Activated CD4-positive, alpha-beta memory T cell treated with anti-CD3 and anti-CD28 coated beads for 36 hours (primary cell): Measurements from ENCODE around the gene ATG9A. TPM values are rescaled to one million over a fixed set of nuclear protein-coding genes. Genes with fewer than 3 reads are reported as not detected.
A peak's percentile ranks its signal among the peaks of the same experiment; 100 is the strongest.
"Not testable (repeated sequence)": the region's sequence is repeated elsewhere in the genome, so short reads cannot be mapped to it uniquely, and the experiment has no call there.

ENCODE experiments used
- CTCF ChIA-PET: fragments of 350-600 bp; sonication (Branson Sonifier 250); formaldehyde crosslinking; loops from one replicate; lab custom pipeline; 2021; ENCODE audit warnings: antibody characterized with exemption, inconsistent platforms; lab: Charles Lee
- POLR2A ChIA-PET: fragments of 350-600 bp; sonication (Branson Sonifier 250); formaldehyde crosslinking; loops from one replicate; lab custom pipeline; 2021; ENCODE audit warnings: antibody characterized with exemption; lab: Charles Lee
- DNase-seq: peaks from one replicate; pipeline ENCODE4 v3.0.0-alpha.2; 2020
- H3K27ac Mint-ChIP-seq: one replicate; pipeline ENCODE4 v1.8.0; 2021; ENCODE audit warnings: mixed read lengths
- H3K27me3 Mint-ChIP-seq: one replicate; pipeline ENCODE4 v1.8.0; 2021; ENCODE audit warnings: mixed read lengths
- H3K36me3 Mint-ChIP-seq: one replicate; pipeline ENCODE4 v1.8.0; 2021; ENCODE audit warnings: mixed read lengths
- H3K4me1 Mint-ChIP-seq: one replicate; pipeline ENCODE4 v1.8.0; 2021; ENCODE audit warnings: low read depth, mixed read lengths
- H3K4me3 Mint-ChIP-seq: one replicate; pipeline ENCODE4 v1.8.0; 2021; ENCODE audit warnings: mild to moderate bottlenecking, mixed read lengths
- H3K9me3 Mint-ChIP-seq: one replicate; pipeline ENCODE4 v1.8.0; 2021; ENCODE audit warnings: mixed read lengths
- intact Hi-C: fragments of 100-400 bp; cut with micrococcal nuclease; formaldehyde crosslinking; loops from one replicate; pipeline ENCODE4 v1.15.1; 2023
- total RNA-seq, 2 experiments: library from RNA; stranded (reverse); gene quantifications; one replicate each; pipeline ENCODE4 v1.2.3, GENCODE V29; 2021

The ATG9A gene
- total RNA-seq, 2 experiments from 2014 or later = 34.7 to 39.5 TPM

- H3K36me3 Mint-ChIP-seq, POLR2A ChIA-PET, H3K9me3 Mint-ChIP-seq, H3K4me1 Mint-ChIP-seq, intact Hi-C loops, H3K27me3 Mint-ChIP-seq, H3K27ac Mint-ChIP-seq, H3K4me3 Mint-ChIP-seq, DNase-seq: not testable (repeated sequence)
- CTCF ChIA-PET = interaction anchor here (1.7 to 1.8 kb wide), 2 partner anchors 30 to 93 kb away, joined by 6 to 7 read pairs; no protein-coding TSS in a partner anchor
Measured at GRCh38 chr2:219201331-219201730, 28.1 kb downstream of the ATG9A start.

GRCh38 chr2:219200502-219201326 is 28.7 kb downstream of the ATG9A start:
- H3K4me1 Mint-ChIP-seq, H3K9me3 Mint-ChIP-seq, H3K27me3 Mint-ChIP-seq, intact Hi-C loops, H3K36me3 Mint-ChIP-seq: not testable (repeated sequence)
- ChIA-PET CTCF (interaction anchor here (1.7 to 1.8 kb wide), 2 partner anchors 30 to 94 kb away, joined by 6 to 7 read pairs; no protein-coding TSS in a partner anchor), POLR2A (interaction anchor here (0.8 to 1.0 kb wide), 2 partner anchors 25 to 94 kb away, joined by 3 to 4 read pairs; no protein-coding TSS in a partner anchor)
- Mint-ChIP-seq H3K27ac (peak overlapping the region; percentile 75), H3K4me3 (peak overlapping the region; percentile 59)
- peak; percentile 33 for DNase-seq

GRCh38 chr2:219199470-219200211 is 29.8 kb downstream of the ATG9A start:
- CTCF ChIA-PET = interaction anchor here (0.7 to 1.7 kb wide), 2 partner anchors 95 kb away, joined by 3 to 6 read pairs; no protein-coding TSS in a partner anchor
- intact Hi-C loops = no loop called here
- POLR2A ChIA-PET = interaction anchor here (0.8 kb wide), 1 partner anchor 96 kb away, joined by 3 read pairs; no protein-coding TSS in a partner anchor
- Mint-ChIP-seq H3K27ac (no peak overlapping the region), H3K4me1 (no peaks in the 10 kb centered on the region), H3K27me3 (peaks cover 5% of the 10 kb centered on the region), H3K36me3 (peaks cover 2% of the 10 kb centered on the region), H3K4me3 (no peak overlapping the region), H3K9me3 (peaks cover 4% of the 10 kb centered on the region)
- no peak for DNase-seq

GRCh38 chr2:219198974-219199373 is 30.5 kb downstream of the ATG9A start:
- no peaks in the 10 kb centered on the region for H3K4me1 Mint-ChIP-seq
- H3K4me3 Mint-ChIP-seq = no peak overlapping the region
- no peak overlapping the region for H3K27ac Mint-ChIP-seq
- H3K27me3 Mint-ChIP-seq = peaks cover 5% of the 10 kb centered on the region
- POLR2A ChIA-PET = no interaction called here
- H3K9me3 Mint-ChIP-seq = no peaks in the 10 kb centered on the region
- intact Hi-C loops = no loop called here
- CTCF ChIA-PET = interaction anchor here (0.7 kb wide), 1 partner anchor 96 kb away, joined by 3 read pairs; no protein-coding TSS in a partner anchor
- no peak for DNase-seq
- H3K36me3 Mint-ChIP-seq = peaks cover 2% of the 10 kb centered on the region

- intact Hi-C loops = no loop called here
- peaks cover 5% of the 10 kb centered on the region for H3K27me3 Mint-ChIP-seq
- H3K4me3 Mint-ChIP-seq = no peak overlapping the region
Measured at GRCh38 chr2:219197388-219197787, 32.0 kb downstream of the ATG9A start.

GRCh38 chr2:219186754-219187456 is 42.5 kb downstream of the ATG9A start:
- H3K36me3 Mint-ChIP-seq = peaks cover 6% of the 10 kb centered on the region
- no peaks in the 10 kb centered on the region for H3K9me3 Mint-ChIP-seq
- peak overlapping the region; percentile 4 for H3K4me3 Mint-ChIP-seq
- DNase-seq = peak; percentile 56
- intact Hi-C loops = loop anchor here (1.0 kb wide), 1 partner anchor 9 kb away; the partner anchor contains the start of gene RETREG2
- ChIA-PET POLR2A (no interaction called here), CTCF (no interaction called here)
- H3K27ac Mint-ChIP-seq = peak overlapping the region; percentile 88
- H3K27me3 Mint-ChIP-seq = no peaks in the 10 kb centered on the region
- H3K4me1 Mint-ChIP-seq = peaks cover 14% of the 10 kb centered on the region

More at GRCh38 chr2:219197388-219197787, 32.0 kb downstream of the ATG9A start:
- peaks cover 2% of the 10 kb centered on the region for H3K36me3 Mint-ChIP-seq
- no peak for DNase-seq
- H3K27ac Mint-ChIP-seq = no peak overlapping the region
- H3K9me3 Mint-ChIP-seq = no peaks in the 10 kb centered on the region
- ChIA-PET CTCF (interaction anchor here (1.7 kb wide), 1 partner anchor 27 kb away, joined by 6 read pairs; the partner anchor contains the start of gene SLC23A3), POLR2A (interaction anchor here (0.7 kb wide), 1 partner anchor 16 kb away, joined by 3 read pairs; no protein-coding TSS in a partner anchor)
- no peaks in the 10 kb centered on the region for H3K4me1 Mint-ChIP-seq

GRCh38 chr2:219184121-219184520 is 45.3 kb downstream of the ATG9A start:
- POLR2A ChIA-PET = no interaction called here
- Mint-ChIP-seq H3K27ac (no peak overlapping the region), H3K4me3 (no peak overlapping the region), H3K4me1 (peaks cover 39% of the 10 kb centered on the region), H3K9me3 (no peaks in the 10 kb centered on the region), H3K27me3 (no peaks in the 10 kb centered on the region), H3K36me3 (peaks cover 15% of the 10 kb centered on the region)
- intact Hi-C loops = no loop called here
- CTCF ChIA-PET = interaction anchor here (1.2 to 1.6 kb wide), 4 partner anchors 14 to 204 kb away, joined by 3 to 5 read pairs (median 4); partner anchors contain the start of genes NHEJ1 and SLC23A3
- no peak for DNase-seq

- Mint-ChIP-seq H3K36me3 (peaks cover 15% of the 10 kb centered on the region), H3K4me1 (peaks cover 44% of the 10 kb centered on the region), H3K27ac (peak overlapping the region; percentile 39), H3K27me3 (no peaks in the 10 kb centered on the region), H3K4me3 (no peak overlapping the region), H3K9me3 (no peaks in the 10 kb centered on the region)
- DNase-seq = no peak
- POLR2A ChIA-PET = interaction anchor here (0.9 kb wide), 1 partner anchor 112 kb away, joined by 3 read pairs; no protein-coding TSS in a partner anchor
- intact Hi-C loops = no loop called here
- CTCF ChIA-PET = interaction anchor here (1.0 to 1.6 kb wide), 3 partner anchors 28 to 203 kb away, joined by 3 to 5 read pairs (median 4); no protein-coding TSS in a partner anchor
Measured at GRCh38 chr2:219183151-219183772, 46.2 kb downstream of the ATG9A start.

GRCh38 chr2:219182331-219183150 is 46.9 kb downstream of the ATG9A start:
- Mint-ChIP-seq H3K27me3 (no peaks in the 10 kb centered on the region), H3K27ac (peak overlapping the region; percentile 19), H3K36me3 (peaks cover 17% of the 10 kb centered on the region), H3K9me3 (no peaks in the 10 kb centered on the region), H3K4me3 (no peak overlapping the region), H3K4me1 (peaks cover 44% of the 10 kb centered on the region)
- ChIA-PET POLR2A (interaction anchor here (0.9 to 2.1 kb wide), 2 partner anchors 24 to 112 kb away, joined by 3 to 7 read pairs; partner anchors contain the start of gene ZFAND2B), CTCF (interaction anchor here (1.0 to 1.6 kb wide), 6 partner anchors 9 to 202 kb away, joined by 3 to 7 read pairs (median 4); no protein-coding TSS in a partner anchor)
- DNase-seq = peak; percentile 34
- intact Hi-C loops = no loop called here

GRCh38 chr2:219181531-219181930 is 47.9 kb downstream of the ATG9A start:
- H3K27ac Mint-ChIP-seq = peak overlapping the region; percentile 72
- no peak overlapping the region for H3K4me3 Mint-ChIP-seq
- peaks cover 35% of the 10 kb centered on the region for H3K4me1 Mint-ChIP-seq
- H3K9me3 Mint-ChIP-seq = no peaks in the 10 kb centered on the region
- H3K27me3 Mint-ChIP-seq = no peaks in the 10 kb centered on the region
- intact Hi-C loops = no loop called here
- ChIA-PET CTCF (interaction anchor here (0.8 to 1.6 kb wide), 5 partner anchors 8 to 27 kb away, joined by 3 to 7 read pairs (median 5); partner anchors contain the start of gene SLC23A3), POLR2A (interaction anchor here (1.1 to 2.1 kb wide), 2 partner anchors 16 to 25 kb away, joined by 3 to 7 read pairs; partner anchors contain the start of gene ZFAND2B)
- peaks cover 20% of the 10 kb centered on the region for H3K36me3 Mint-ChIP-seq
- DNase-seq = no peak
